ENCODE measurements around the gene MCFD2. TPM values are rescaled to one million over a fixed set of nuclear protein-coding genes. Genes with fewer than 3 reads are reported as not detected.

MCFD2 gene
- total RNA-seq, 1 donor from 2014 or later, result 89.4 TPM

- H3K27me3 ChIP-seq, result no peaks in the 10 kb centered on the region
- intact Hi-C loops (cut with DNase I), result no loop called here
- no peak for TF ChIP-seq CTCF (IDR thresholded peaks at IDR 0.05)
- no peak for TF ChIP-seq POLR2AphosphoS5 (IDR thresholded peaks at IDR 0.05; ENCODE audit: insufficient read depth in 1 of 2, low read depth in 1 of 2)
- H3K36me3 ChIP-seq, result peaks cover 0 to 31% of the 10 kb centered on the region in 2 donors
- no peak overlapping the region for H3K4me3 ChIP-seq
- DNase-seq (ENCODE audit: extremely low spot score in 2 of 2), result no peak
- peaks cover 50% of the 10 kb centered on the region for H3K4me1 ChIP-seq
- H3K27ac ChIP-seq, result no peak overlapping the region
- H3K9me3 ChIP-seq, result no peaks in the 10 kb centered on the region
These were observed 47.1 kb upstream of the MCFD2 start for GRCh38 chr2:46962751-46963150.

- no peak overlapping the region for H3K4me3 ChIP-seq
- H3K4me1 ChIP-seq, result peaks cover 39% of the 10 kb centered on the region
- intact Hi-C loops (cut with DNase I), result no loop called here
- no peaks in the 10 kb centered on the region for H3K9me3 ChIP-seq
- DNase-seq (ENCODE audit: extremely low spot score in 2 of 2), result no peak
- H3K27me3 ChIP-seq, result no peaks in the 10 kb centered on the region
- TF ChIP-seq POLR2AphosphoS5 (IDR thresholded peaks at IDR 0.05; ENCODE audit: insufficient read depth in 1 of 2, low read depth in 1 of 2), result no peak
- TF ChIP-seq POLR2A (IDR thresholded peaks at IDR 0.05), result no peak
- TF ChIP-seq CTCF (IDR thresholded peaks at IDR 0.05), result no peak
- H3K27ac ChIP-seq, result no peak overlapping the region
- H3K36me3 ChIP-seq, result peaks cover 0 to 43% of the 10 kb centered on the region in 2 donors
These were observed 45.0 kb upstream of the MCFD2 start for GRCh38 chr2:46960618-46961017.

GRCh38 chr2:46958431-46959017 lies 42.9 kb upstream of the MCFD2 start:
- H3K9me3 ChIP-seq, result no peaks in the 10 kb centered on the region
- intact Hi-C loops (cut with DNase I), result no loop called here
- peaks cover 30% of the 10 kb centered on the region for H3K4me1 ChIP-seq
- peaks cover 0 to 45% of the 10 kb centered on the region in 2 donors for H3K36me3 ChIP-seq
- H3K27me3 ChIP-seq, result no peaks in the 10 kb centered on the region
- no peak overlapping the region for H3K27ac ChIP-seq
- no peak overlapping the region for H3K4me3 ChIP-seq
- DNase-seq (ENCODE audit: extremely low spot score in 2 of 2), result no peak
- no peak for TF ChIP-seq CTCF (IDR thresholded peaks at IDR 0.05)
- TF ChIP-seq POLR2AphosphoS5 (IDR thresholded peaks at IDR 0.05; ENCODE audit: insufficient read depth in 1 of 2, low read depth in 1 of 2), result no peak
- no peak for TF ChIP-seq POLR2A (IDR thresholded peaks at IDR 0.05)

- no peak for TF ChIP-seq POLR2A (IDR thresholded peaks at IDR 0.05)
- TF ChIP-seq CTCF (IDR thresholded peaks at IDR 0.05), result no peak
- no peak for TF ChIP-seq POLR2AphosphoS5 (IDR thresholded peaks at IDR 0.05; ENCODE audit: insufficient read depth in 1 of 2, low read depth in 1 of 2)
- intact Hi-C loops (cut with DNase I), result no loop called here
- Histone ChIP-seq H3K27me3 (no peaks in the 10 kb centered on the region), H3K27ac (no peak overlapping the region), H3K4me1 (peaks cover 18% of the 10 kb centered on the region), H3K9me3 (no peaks in the 10 kb centered on the region), H3K36me3 (peaks cover 0 to 59% of the 10 kb centered on the region in 2 donors), H3K4me3 (no peak overlapping the region)
- DNase-seq (ENCODE audit: extremely low spot score in 2 of 2), result no peak
These were observed 41.5 kb upstream of the MCFD2 start for GRCh38 chr2:46956981-46957531.

- no peak overlapping the region for H3K4me3 ChIP-seq
- no peaks in the 10 kb centered on the region for H3K27me3 ChIP-seq
- peak in 1 of 2 donors; percentile 81 for DNase-seq (ENCODE audit: extremely low spot score in 2 of 2)
- intact Hi-C loops (cut with DNase I), result no loop called here
- H3K27ac ChIP-seq, result peak overlapping the region; percentile 50
- peaks cover 0 to 60% of the 10 kb centered on the region in 2 donors for H3K36me3 ChIP-seq
- peaks cover 18% of the 10 kb centered on the region for H3K4me1 ChIP-seq
- H3K9me3 ChIP-seq, result no peaks in the 10 kb centered on the region
- TF ChIP-seq POLR2A (IDR thresholded peaks at IDR 0.05), result no peak
These were observed 40.2 kb upstream of the MCFD2 start for GRCh38 chr2:46955764-46956163.

Measured in vagina (tissue), 2 donors.